K562 treated with DMSO at 1 percent for 4 hours (cell line): ENCODE results near the gene KLF13. TPM values are rescaled to one million over a fixed set of nuclear protein-coding genes. Genes with fewer than 3 reads are reported as not detected.

Source experiments
- total RNA-seq: library from RNA; unstranded; fragments of 300-600 nt; gene quantifications from 2 replicates; pipeline ENCODE4 v1.2.3, GENCODE V29; 2022; ENCODE audit not compliant: insufficient read depth

Gene KLF13
- 2.9 and 4.0 TPM in 2 replicates for total RNA-seq

GRCh38 chr15:31326156-31326874, at the start of gene KLF13:
Gene KLF13 (plus strand): TSS chr15:31326835. CDS start chr15:31327213, 378 bp downstream.

Other genes with a start within 250 kb of the KLF13 start
- gene TRPM1, start 225.1 kb upstream of the KLF13 start, total RNA-seq = not detected in 2 replicates